Endodermal cell (in vitro differentiated cells): Measurements from ENCODE around the gene UCP2. TPM values are rescaled to one million over a fixed set of nuclear protein-coding genes. Genes with fewer than 3 reads are reported as not detected.

Source experiments
- DNase-seq: peaks from one replicate; pipeline ENCODE4 v3.0.0-alpha.2; 2017
- H3K27ac ChIP-seq: 2 replicates; pipeline ENCODE4 v1.5.1; 2013; ENCODE audit warnings: mild to moderate bottlenecking, low read depth, low read length, moderate library complexity
- H3K27me3 ChIP-seq: 2 replicates; pipeline ENCODE4 v1.6.1; 2013; ENCODE audit warnings: mild to moderate bottlenecking, low read length, moderate library complexity; ENCODE audit not compliant: insufficient read depth, control insufficient read depth, poor library complexity, severe bottlenecking
- H3K36me3 ChIP-seq: 2 replicates; pipeline ENCODE4 v1.7.0; 2013; ENCODE audit warnings: mild to moderate bottlenecking, low read length, moderate library complexity; ENCODE audit not compliant: control insufficient read depth, insufficient read depth
- H3K4me1 ChIP-seq: one replicate; pipeline ENCODE4 v1.7.0; 2013; ENCODE audit warnings: low read length; ENCODE audit not compliant: control insufficient read depth, insufficient read depth
- H3K4me3 ChIP-seq: 2 replicates; pipeline ENCODE4 v1.5.1; 2013; ENCODE audit warnings: mild to moderate bottlenecking, low read length, moderate library complexity
- H3K9ac ChIP-seq: 2 replicates; pipeline ENCODE4 v1.6.1; 2013; ENCODE audit warnings: mild to moderate bottlenecking, low read length, moderate library complexity; ENCODE audit not compliant: poor library complexity, severe bottlenecking; ENCODE audit errors: extremely low read depth
- H3K9me3 ChIP-seq: 2 replicates; pipeline ENCODE4 v1.6.1; 2013; ENCODE audit warnings: mild to moderate bottlenecking, low read length, moderate library complexity; ENCODE audit not compliant: control insufficient read depth
- H3K27ac Mint-ChIP-seq: 2 replicates; pipeline ENCODE4 v1.8.0; 2020; ENCODE audit warnings: mixed read lengths
- H3K27me3 Mint-ChIP-seq: 2 replicates; pipeline ENCODE4 v1.8.0; 2021; ENCODE audit warnings: mild to moderate bottlenecking, mixed read lengths; ENCODE audit not compliant: insufficient read depth
- H3K36me3 Mint-ChIP-seq: 2 replicates; pipeline ENCODE4 v1.8.0; 2020; ENCODE audit warnings: low read depth, mixed read lengths
- H3K4me1 Mint-ChIP-seq: 2 replicates; pipeline ENCODE4 v1.8.0; 2020; ENCODE audit warnings: mixed read lengths
- H3K4me3 Mint-ChIP-seq: 2 replicates; pipeline ENCODE4 v1.8.0; 2020; ENCODE audit warnings: mild to moderate bottlenecking, moderate library complexity, mixed read lengths
- H3K9me3 Mint-ChIP-seq: 2 replicates; pipeline ENCODE4 v1.8.0; 2020; ENCODE audit warnings: mild to moderate bottlenecking, mixed read lengths
- CTCF ChIP-seq: fragments of 200-600 bp; sonication (generic); conservative IDR thresholded peaks from 2 replicates; pipeline ENCODE4 v1.5.0; 2021; ENCODE audit warnings: antibody characterized with exemption, mild to moderate bottlenecking
- WGBS, 2 experiments: methylation state at CpG; one replicate each; pipeline versions ENCODE4 v1.1.5 to v1.1.7; 2013; ENCODE audit warnings: missing lambda C conversion rate in 2 of 2, mixed read lengths in 1 of 2; ENCODE audit not compliant: insufficient coverage in 1 of 2, insufficient read length in 1 of 2; 5-methylcytosine and 5-hydroxymethylcytosine counted together
- total RNA-seq, 2 donors: library from RNA; stranded (reverse); fragmentation: NEBNext Ultra II Directional in 1 of 2; extraction: Animal tissue kit (Norgen Biotek cat#: 25700) in 1 of 2; gene quantifications; 2 replicates in 1 of 2; 3 replicates in 1 of 2; pipeline ENCODE4 v1.2.1, GENCODE V29; 2021

UCP2 gene
- total RNA-seq, 2 donors from 2014 or later, result 140 to 202 TPM

- H3K4me1 Mint-ChIP-seq, result no peaks in the 10 kb centered on the region
- H3K9me3 Mint-ChIP-seq, result no peaks in the 10 kb centered on the region
- no peak overlapping the region for H3K4me3 Mint-ChIP-seq
- H3K4me1 ChIP-seq, result no peaks in the 10 kb centered on the region
- H3K27ac ChIP-seq, result no peak overlapping the region
- H3K9ac ChIP-seq, result no peak overlapping the region
- no peaks in the 10 kb centered on the region for H3K36me3 Mint-ChIP-seq
- no peak overlapping the region for H3K27ac Mint-ChIP-seq
- no peaks in the 10 kb centered on the region for H3K27me3 Mint-ChIP-seq
- no peak overlapping the region for H3K4me3 ChIP-seq
- no peaks in the 10 kb centered on the region for H3K9me3 ChIP-seq
- no peaks in the 10 kb centered on the region for H3K27me3 ChIP-seq
- no peak for TF ChIP-seq CTCF
- 89 to 100% methylated on average over 2 to 4 of the region's 4 CpGs for WGBS, 2 experiments
- no peaks in the 10 kb centered on the region for H3K36me3 ChIP-seq
- DNase-seq, result no peak
Observed at GRCh38 chr11:74002832-74003231, 20.2 kb upstream of the UCP2 start.

- Histone ChIP-seq H3K27me3 (no peaks in the 10 kb centered on the region), H3K9ac (no peak overlapping the region), H3K36me3 (no peaks in the 10 kb centered on the region), H3K4me3 (no peak overlapping the region), H3K27ac (no peak overlapping the region), H3K4me1 (no peaks in the 10 kb centered on the region), H3K9me3 (no peaks in the 10 kb centered on the region)
- Mint-ChIP-seq H3K27ac (no peak overlapping the region), H3K36me3 (no peaks in the 10 kb centered on the region), H3K4me1 (no peaks in the 10 kb centered on the region), H3K4me3 (no peak overlapping the region), H3K27me3 (no peaks in the 10 kb centered on the region), H3K9me3 (no peaks in the 10 kb centered on the region)
- TF ChIP-seq CTCF, result no peak
- WGBS, 2 experiments, result 84 to 97% methylated on average over 5 to 7 of the region's 7 CpGs
- DNase-seq, result peak; percentile 34
Observed at GRCh38 chr11:74001822-74002286, 19.2 kb upstream of the UCP2 start.

GRCh38 chr11:74000307-74001133 lies 17.9 kb upstream of the UCP2 start:
- Mint-ChIP-seq H3K27ac (no peak overlapping the region), H3K4me1 (no peaks in the 10 kb centered on the region), H3K9me3 (no peaks in the 10 kb centered on the region), H3K36me3 (no peaks in the 10 kb centered on the region), H3K27me3 (no peaks in the 10 kb centered on the region), H3K4me3 (no peak overlapping the region)
- Histone ChIP-seq H3K27me3 (no peaks in the 10 kb centered on the region), H3K36me3 (no peaks in the 10 kb centered on the region), H3K4me1 (no peaks in the 10 kb centered on the region), H3K4me3 (no peak overlapping the region), H3K27ac (peak overlapping the region; percentile 51), H3K9ac (no peak overlapping the region), H3K9me3 (no peaks in the 10 kb centered on the region)
- 90 to 92% methylated on average over 2 to 11 of the region's 14 CpGs for WGBS, 2 experiments
- peak; percentile 35 for DNase-seq
- no peak for TF ChIP-seq CTCF
